H1 (cell line): ENCODE data around the gene MT1B. TPM values are rescaled to one million over a fixed set of nuclear protein-coding genes. Genes with fewer than 3 reads are reported as not detected.

Source experiments
- BACH1 ChIP-seq: IDR thresholded peaks from 2 replicates; pipeline ENCODE4 v1.6.1; 2012; ENCODE audit warnings: low read length, improper control_type of control experiment
- JUN ChIP-seq: IDR thresholded peaks from 2 replicates; pipeline ENCODE4 v1.6.1; 2011; ENCODE audit warnings: low read depth, mild to moderate bottlenecking, improper control_type of control experiment, low read length
- KDM4A ChIP-seq: IDR thresholded peaks from one replicate; pipeline ENCODE4 v1.7.1; 2012; ENCODE audit warnings: low read depth, mild to moderate bottlenecking, moderate library complexity, low read length, inconsistent platforms; ENCODE audit not compliant: severe bottlenecking
- RFX5 ChIP-seq: IDR thresholded peaks from 2 replicates; pipeline ENCODE4 v1.6.1; 2011; ENCODE audit warnings: low read depth, low read length, improper control_type of control experiment, borderline replicate concordance
- RNF2 ChIP-seq: fragments of 200-900, 300-1000 bp; sonication (generic); IDR thresholded peaks from 2 replicates; pipeline ENCODE4 v1.7.1; 2016; ENCODE audit warnings: borderline replicate concordance, low read depth, mild to moderate bottlenecking, antibody characterized with exemption, low read length; ENCODE audit not compliant: poor library complexity, severe bottlenecking; ENCODE audit errors: missing control alignments
- SAP30 ChIP-seq: fragments of 300-600 bp; sonication (generic); IDR thresholded peaks from 2 replicates; pipeline ENCODE4 v1.7.1; 2012; ENCODE audit warnings: low read length, moderate library complexity, mild to moderate bottlenecking, inconsistent platforms; ENCODE audit not compliant: insufficient read depth, insufficient replicate concordance
- SIRT6 ChIP-seq: IDR thresholded peaks from one replicate; pipeline ENCODE4 v1.7.1; 2012; ENCODE audit warnings: low read length, inconsistent platforms
- polyA plus RNA-seq, 7 experiments: library from polyadenylated mRNA; depleted of rRNA in 3 of 7; stranded (reverse) in 5 of 7; unstranded in 2 of 7; fragments of >200 nt in 5 of 7; fragments of 200-250 nt in 2 of 7; gene quantifications; 1 replicate in 5 of 7; 2 replicates in 1 of 7; 4 replicates in 1 of 7; pipeline versions ENCODE4 v1.2.1 to v1.2.3, GENCODE V29; 2011 to 2013; ENCODE audit warnings: missing spikeins in 2 of 7, mixed read lengths in 2 of 7
- total RNA-seq: library from RNA; stranded (reverse); fragmentation: NEBNext Ultra II Directional; extraction: Animal tissue kit (Norgen Biotek cat#: 25700); gene quantifications from 2 replicates; pipeline ENCODE4 v1.2.1, GENCODE V29; 2021
- TF ChIP-seq, protein P1 (sequence below): fragments of 300-600 bp; sonication (generic); IDR thresholded peaks from 2 replicates; pipeline ENCODE4 v1.7.1; 2012; ENCODE audit warnings: low read length, moderate library complexity, mild to moderate bottlenecking, inconsistent platforms; ENCODE audit not compliant: insufficient replicate concordance

MT1B gene
- total and polyA plus RNA-seq, 2 of the 8 experiments (the other 6 are each of a cell fraction or from before 2014, with no cell fraction given), result not detected

DNA sequence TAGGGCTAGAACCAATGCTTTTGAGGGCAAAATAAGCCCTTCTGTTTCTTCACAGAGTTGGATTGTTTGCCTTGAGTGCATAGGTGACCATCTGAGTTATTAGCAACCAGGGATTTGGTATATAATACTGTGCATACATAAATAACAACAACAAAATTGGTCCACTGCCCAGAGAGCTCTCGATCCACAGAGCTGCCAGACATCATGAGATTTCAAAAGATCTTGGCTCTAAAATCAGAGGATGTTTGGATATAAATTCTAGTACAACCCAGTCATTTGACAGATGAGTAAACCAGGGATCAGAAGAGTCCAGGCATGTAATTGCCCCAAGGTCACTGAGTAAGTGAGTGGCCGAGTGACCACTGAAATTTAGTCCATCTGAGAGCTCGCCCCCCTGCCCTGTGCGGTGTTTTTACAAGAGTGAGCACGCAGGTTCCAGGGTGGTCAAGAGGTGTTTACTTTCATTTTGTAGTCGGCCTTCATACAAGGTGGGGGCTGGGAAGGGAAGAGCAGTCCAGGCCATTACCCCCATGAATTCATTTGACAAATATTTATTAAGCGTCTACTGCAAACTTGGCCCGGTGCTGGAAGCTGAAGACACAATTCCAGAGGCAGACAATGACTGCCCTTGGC is 45.1 kb upstream of the MT1B start (continued):
- TF ChIP-seq, protein P1, sequence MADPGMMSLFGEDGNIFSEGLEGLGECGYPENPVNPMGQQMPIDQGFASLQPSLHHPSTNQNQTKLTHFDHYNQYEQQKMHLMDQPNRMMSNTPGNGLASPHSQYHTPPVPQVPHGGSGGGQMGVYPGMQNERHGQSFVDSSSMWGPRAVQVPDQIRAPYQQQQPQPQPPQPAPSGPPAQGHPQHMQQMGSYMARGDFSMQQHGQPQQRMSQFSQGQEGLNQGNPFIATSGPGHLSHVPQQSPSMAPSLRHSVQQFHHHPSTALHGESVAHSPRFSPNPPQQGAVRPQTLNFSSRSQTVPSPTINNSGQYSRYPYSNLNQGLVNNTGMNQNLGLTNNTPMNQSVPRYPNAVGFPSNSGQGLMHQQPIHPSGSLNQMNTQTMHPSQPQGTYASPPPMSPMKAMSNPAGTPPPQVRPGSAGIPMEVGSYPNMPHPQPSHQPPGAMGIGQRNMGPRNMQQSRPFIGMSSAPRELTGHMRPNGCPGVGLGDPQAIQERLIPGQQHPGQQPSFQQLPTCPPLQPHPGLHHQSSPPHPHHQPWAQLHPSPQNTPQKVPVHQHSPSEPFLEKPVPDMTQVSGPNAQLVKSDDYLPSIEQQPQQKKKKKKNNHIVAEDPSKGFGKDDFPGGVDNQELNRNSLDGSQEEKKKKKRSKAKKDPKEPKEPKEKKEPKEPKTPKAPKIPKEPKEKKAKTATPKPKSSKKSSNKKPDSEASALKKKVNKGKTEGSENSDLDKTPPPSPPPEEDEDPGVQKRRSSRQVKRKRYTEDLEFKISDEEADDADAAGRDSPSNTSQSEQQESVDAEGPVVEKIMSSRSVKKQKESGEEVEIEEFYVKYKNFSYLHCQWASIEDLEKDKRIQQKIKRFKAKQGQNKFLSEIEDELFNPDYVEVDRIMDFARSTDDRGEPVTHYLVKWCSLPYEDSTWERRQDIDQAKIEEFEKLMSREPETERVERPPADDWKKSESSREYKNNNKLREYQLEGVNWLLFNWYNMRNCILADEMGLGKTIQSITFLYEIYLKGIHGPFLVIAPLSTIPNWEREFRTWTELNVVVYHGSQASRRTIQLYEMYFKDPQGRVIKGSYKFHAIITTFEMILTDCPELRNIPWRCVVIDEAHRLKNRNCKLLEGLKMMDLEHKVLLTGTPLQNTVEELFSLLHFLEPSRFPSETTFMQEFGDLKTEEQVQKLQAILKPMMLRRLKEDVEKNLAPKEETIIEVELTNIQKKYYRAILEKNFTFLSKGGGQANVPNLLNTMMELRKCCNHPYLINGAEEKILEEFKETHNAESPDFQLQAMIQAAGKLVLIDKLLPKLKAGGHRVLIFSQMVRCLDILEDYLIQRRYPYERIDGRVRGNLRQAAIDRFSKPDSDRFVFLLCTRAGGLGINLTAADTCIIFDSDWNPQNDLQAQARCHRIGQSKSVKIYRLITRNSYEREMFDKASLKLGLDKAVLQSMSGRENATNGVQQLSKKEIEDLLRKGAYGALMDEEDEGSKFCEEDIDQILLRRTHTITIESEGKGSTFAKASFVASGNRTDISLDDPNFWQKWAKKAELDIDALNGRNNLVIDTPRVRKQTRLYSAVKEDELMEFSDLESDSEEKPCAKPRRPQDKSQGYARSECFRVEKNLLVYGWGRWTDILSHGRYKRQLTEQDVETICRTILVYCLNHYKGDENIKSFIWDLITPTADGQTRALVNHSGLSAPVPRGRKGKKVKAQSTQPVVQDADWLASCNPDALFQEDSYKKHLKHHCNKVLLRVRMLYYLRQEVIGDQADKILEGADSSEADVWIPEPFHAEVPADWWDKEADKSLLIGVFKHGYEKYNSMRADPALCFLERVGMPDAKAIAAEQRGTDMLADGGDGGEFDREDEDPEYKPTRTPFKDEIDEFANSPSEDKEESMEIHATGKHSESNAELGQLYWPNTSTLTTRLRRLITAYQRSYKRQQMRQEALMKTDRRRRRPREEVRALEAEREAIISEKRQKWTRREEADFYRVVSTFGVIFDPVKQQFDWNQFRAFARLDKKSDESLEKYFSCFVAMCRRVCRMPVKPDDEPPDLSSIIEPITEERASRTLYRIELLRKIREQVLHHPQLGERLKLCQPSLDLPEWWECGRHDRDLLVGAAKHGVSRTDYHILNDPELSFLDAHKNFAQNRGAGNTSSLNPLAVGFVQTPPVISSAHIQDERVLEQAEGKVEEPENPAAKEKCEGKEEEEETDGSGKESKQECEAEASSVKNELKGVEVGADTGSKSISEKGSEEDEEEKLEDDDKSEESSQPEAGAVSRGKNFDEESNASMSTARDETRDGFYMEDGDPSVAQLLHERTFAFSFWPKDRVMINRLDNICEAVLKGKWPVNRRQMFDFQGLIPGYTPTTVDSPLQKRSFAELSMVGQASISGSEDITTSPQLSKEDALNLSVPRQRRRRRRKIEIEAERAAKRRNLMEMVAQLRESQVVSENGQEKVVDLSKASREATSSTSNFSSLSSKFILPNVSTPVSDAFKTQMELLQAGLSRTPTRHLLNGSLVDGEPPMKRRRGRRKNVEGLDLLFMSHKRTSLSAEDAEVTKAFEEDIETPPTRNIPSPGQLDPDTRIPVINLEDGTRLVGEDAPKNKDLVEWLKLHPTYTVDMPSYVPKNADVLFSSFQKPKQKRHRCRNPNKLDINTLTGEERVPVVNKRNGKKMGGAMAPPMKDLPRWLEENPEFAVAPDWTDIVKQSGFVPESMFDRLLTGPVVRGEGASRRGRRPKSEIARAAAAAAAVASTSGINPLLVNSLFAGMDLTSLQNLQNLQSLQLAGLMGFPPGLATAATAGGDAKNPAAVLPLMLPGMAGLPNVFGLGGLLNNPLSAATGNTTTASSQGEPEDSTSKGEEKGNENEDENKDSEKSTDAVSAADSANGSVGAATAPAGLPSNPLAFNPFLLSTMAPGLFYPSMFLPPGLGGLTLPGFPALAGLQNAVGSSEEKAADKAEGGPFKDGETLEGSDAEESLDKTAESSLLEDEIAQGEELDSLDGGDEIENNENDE, result no peak
- TF ChIP-seq SAP30, result no peak
- TF ChIP-seq KDM4A, result no peak
- no peak for TF ChIP-seq BACH1
- no peak for TF ChIP-seq SIRT6
- no peak for TF ChIP-seq RFX5
- TF ChIP-seq RNF2, result no peak
- TF ChIP-seq JUN, result no peak
